GM11168 (cell line): Measurements from ENCODE around the gene IRF8.
"Not testable (repeated sequence)": the region's sequence is repeated elsewhere in the genome, so short reads cannot be mapped to it uniquely, and the experiment has no call there.

ENCODE experiments used
- in situ Hi-C: fragments of 300-500 bp; cut with MboI; formaldehyde crosslinking; loops from one replicate; pipeline ENCODE4 v1.12.0; 2022; ENCODE audit warnings: low sequenced_read_pairs; ENCODE audit not compliant: unreplicated experiment

The IRF8 gene

DNA sequence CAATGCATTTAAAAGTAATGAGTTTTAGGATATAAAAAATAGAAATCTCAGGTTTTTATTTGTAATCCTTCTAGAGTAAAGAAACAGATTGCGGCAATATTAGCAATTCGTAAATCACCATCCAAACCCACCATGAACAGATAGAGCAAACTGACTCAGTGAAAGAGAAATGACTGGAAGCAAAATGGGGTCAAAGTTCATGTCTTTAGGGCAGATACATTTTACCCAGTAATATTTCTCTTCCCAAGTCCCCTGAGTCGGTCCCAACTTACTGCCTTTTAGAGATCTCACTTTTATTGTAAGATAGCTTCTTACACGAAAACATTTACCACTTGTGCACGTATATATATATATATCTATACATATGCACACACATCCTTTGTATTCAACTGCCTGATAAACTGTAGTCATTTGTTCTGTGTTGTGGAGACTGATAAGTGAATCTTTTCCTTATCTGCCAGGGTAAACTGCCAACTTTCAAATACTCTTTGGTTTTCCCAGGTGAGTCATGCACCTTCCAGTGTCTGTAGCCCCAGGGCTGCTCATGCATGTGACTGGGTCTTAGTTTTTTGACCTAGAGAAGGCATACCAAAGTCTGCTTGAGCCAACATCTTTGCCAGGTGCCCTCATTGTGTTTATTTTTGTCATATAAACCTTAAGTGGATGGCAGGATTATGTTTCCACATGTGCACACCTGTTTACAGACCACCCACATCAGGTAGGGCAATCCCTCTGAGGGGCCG, 7.8 kb upstream of the IRF8 start:
- in situ Hi-C loops = loop anchor here (5.0 kb wide), 1 partner anchor 69 kb away; no protein-coding TSS in a partner anchor

DNA sequence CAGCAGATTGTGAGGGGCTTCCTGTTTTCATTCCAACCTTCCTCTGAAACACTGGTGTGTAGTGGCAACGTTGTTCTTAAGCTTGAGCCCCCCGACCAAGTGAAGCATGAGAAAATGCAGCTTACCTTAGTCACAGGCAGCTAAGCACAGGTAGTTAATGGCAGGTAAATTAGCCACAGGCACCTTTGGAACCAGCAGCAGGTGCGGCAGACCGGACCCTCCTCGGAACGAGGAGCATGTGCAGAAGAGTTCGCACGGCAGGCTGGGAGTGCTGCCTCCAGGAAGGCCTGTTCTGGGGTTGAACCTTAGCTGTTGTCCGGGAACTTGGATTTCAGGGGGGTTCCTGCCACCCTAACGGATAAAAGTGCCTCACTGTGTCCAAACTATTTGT, 7.2 kb upstream of the IRF8 start:
- in situ Hi-C loops = loop anchor here (5.0 kb wide), 1 partner anchor 69 kb away; no protein-coding TSS in a partner anchor

DNA sequence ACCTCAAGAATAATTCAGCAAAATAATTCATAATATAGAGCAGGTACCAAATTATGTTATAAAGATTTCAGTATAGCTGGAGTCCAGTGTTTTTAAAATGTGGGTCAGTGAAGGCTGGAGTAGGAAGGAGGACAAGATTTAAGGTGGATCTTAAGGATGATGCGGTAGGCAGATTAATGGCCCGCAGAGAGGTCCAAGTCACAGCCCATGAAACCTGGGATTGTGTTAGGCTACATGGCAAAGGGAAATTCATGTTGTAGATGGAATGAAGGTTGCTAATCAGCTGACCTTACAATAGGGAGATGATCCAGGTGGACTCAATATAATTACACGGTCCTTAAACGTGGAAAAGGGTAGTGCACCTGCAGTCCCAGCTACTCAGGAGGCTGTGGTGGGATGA, 6.2 kb upstream of the IRF8 start:
- in situ Hi-C loops = loop anchor here (5.0 kb wide), 1 partner anchor 70 kb away; no protein-coding TSS in a partner anchor

DNA sequence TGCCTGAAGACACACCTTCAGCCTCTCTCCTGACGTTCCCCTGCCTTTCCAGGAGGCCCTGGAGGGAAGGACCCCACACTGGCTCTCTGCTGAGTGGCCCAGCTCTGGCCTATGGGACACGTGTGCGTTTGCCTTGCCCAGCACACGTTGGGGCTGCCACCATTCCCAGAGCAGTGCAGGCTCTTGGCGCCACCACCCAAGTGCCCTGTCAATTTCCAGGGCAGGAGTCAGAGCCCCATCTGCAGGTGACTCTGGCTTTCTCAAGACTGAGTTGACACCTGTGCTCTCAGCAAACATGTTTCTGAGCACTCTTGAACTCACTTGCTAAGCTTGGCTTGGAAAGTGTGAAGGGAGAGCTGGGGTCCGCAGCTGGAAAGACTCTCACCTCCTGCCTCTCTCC, 4.7 kb upstream of the IRF8 start:
- in situ Hi-C loops = loop anchor here (5.0 kb wide), 1 partner anchor 72 kb away; no protein-coding TSS in a partner anchor

DNA sequence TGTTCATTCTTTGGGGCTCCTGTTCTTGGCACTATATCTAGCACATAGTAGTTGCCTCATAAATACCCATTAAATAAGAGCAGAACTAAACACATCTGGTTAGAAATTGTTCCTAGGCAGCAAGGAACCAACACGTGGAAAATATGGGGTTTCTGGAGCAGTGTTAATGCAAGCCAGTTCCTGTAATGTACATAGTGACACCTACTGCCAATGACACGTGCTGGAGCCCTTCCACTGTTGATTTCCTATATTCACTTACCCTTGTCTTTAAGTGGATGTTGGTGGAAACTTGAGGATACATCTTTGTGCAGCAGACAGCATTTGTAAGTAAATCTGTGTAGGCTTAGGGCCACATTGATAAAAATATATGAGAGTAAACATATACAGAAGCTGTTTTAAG, 1.6 kb upstream of the IRF8 start:
- in situ Hi-C loops = no loop called here

DNA sequence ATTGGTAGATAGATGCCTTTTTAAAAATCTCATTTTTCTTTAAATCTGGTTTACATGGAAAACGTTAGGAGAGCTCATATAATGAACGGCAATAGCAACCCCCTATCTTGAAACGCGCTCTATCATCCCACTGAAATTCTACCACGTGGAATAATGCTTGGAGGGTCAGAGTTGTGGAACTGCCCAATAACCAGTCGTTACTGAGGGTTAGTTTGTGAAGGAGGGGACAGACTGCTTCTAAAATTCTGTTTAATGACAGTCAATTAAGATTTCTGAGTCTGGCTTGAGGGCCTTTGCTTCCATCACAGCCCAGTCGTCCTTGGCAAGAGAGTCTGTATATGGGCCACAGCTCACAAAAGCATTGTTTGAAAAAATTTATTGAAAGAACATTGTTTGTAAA, 482 bp downstream of the IRF8 start:
- in situ Hi-C loops = no loop called here

DNA sequence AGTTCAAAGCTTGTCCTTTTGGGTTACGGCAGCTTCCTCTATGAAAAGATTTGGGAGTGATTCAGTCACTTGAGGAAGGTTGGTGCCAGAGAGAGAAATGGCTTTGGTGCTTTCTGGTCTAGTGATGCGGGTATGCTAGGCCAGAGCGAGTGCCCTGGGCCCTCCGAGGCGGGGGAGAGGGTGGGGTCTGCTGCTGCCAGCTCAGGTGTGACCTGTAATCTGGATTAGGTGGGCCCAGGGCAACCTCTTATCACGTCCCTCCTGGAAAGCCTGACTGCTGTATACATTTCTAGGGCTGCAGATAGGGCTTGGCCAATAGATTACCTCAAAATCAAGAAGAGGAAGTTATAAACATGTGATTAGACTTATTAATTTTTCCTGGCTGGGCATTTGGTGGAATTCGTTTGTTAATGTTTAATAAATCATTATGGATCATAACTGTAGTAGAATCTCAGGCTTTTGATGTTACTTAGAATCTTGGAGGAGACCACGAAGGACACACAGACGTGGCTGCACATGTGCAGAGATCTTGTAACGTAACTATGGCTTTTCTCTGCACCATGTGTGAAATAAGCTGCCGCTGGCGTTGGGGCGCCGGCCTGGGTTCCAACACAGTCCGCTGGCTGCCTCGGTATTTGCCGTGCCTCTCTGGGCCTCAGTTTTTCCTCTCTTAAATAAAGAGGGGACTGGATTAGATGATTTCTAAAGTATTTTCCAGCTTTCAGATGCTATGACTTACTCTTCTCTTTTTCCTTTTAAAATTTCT, 1.2 kb downstream of the IRF8 start:
- in situ Hi-C loops = no loop called here

DNA sequence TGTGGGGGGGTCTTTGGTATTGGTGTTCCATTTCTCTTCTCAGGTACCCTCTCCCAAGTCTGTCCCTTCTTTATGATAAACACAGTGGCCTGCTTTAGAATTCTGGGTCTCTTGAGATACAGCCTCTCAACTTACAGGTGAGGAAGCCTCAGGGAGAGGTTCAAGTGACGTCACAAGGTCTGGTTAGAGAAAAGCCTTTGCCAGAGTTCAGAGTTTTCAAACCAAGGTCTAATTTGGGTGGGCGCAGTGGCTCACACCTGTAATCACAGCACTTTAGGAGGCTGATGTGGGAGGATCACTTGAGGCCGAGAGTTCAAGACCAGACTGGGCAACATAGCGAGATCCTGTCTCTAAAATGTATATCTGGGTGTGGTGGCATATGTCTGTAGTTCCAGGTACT, 2.1 kb downstream of the IRF8 start:
- in situ Hi-C loops = no loop called here

DNA sequence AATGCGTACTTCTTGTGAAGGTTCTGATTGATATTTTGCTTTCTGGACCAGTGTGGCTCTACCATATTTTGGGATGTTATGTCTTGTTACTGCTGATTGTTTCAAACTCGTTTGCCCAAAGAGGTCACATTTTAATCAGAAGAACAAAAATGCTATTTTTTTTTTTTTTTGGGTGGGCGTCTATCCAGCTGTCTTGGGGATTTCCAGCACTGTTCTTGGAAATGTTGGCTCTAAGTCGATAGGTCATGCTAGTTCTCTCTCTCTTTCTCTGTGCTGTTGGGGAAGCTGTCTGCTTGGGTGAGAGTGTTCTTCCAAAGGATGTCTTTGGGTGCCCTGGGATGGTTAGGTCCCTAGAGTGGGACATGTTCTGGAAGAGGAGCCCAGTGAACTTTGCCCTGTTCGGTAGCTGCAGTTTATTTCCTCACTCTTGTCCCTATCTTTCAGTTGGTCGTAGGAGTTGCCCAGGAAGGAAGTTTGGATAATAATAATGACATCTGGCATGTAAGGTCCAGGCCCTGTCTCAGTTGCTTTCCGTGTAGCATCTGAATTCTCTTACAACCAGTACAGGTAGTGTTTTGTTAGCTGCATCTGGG, 2.9 kb downstream of the IRF8 start:
- in situ Hi-C loops = no loop called here

DNA sequence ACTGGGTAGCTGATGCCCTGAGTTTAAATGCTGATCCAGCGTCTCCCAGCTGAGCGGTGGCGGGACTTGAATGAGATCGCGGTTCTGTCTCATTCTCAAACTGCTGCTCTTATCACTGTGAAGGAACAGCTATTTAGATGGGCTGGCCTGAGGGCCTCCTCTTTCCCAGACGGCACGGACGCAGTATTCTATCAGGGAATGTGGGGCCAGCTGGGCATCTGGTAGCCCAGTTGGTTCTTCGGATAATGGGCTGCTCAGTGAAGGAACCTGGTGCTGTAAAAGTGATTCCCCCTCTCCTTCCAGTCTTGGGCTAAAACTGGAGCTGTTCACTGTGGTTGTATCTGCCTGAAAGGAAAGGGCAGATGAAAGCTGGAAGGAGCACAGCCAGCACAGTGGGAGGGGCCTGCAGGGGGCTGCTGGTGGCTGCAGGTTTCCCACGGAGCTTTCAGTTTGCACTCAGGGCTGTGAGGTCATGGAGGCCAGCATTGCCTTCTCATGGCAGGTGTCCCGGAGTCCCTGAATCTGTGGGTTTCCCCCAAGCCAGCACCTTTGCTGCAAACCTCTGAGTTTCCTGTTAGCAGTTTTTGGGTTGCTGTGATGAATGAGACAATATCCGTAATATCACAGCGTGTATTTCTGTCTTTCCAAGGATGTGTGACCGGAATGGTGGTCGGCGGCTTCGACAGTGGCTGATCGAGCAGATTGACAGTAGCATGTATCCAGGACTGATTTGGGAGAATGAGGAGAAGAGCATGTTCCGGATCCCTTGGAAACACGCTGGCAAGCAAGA, 3.6 kb downstream of the IRF8 start:
- in situ Hi-C loops = no loop called here

DNA sequence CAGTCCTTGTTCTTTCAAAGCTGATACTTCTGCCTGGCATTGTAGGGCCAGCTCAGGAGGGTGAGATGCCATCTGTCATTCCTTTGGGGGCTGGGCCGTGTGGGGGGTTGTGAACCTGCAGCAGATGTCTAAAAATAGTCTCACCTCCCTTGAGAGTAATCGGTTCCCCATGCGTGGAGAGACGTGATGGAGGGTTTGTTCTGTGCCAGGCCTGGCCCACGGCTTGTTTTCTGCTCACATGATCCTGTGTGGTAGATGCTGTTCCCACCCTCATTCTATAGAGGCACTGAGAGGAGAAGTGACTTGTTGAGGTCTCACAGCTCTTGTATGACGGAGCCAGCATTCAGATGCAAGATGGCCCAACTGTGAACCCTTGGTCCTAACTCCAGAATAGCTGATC, 4.6 kb downstream of the IRF8 start:
- in situ Hi-C loops = no loop called here

DNA sequence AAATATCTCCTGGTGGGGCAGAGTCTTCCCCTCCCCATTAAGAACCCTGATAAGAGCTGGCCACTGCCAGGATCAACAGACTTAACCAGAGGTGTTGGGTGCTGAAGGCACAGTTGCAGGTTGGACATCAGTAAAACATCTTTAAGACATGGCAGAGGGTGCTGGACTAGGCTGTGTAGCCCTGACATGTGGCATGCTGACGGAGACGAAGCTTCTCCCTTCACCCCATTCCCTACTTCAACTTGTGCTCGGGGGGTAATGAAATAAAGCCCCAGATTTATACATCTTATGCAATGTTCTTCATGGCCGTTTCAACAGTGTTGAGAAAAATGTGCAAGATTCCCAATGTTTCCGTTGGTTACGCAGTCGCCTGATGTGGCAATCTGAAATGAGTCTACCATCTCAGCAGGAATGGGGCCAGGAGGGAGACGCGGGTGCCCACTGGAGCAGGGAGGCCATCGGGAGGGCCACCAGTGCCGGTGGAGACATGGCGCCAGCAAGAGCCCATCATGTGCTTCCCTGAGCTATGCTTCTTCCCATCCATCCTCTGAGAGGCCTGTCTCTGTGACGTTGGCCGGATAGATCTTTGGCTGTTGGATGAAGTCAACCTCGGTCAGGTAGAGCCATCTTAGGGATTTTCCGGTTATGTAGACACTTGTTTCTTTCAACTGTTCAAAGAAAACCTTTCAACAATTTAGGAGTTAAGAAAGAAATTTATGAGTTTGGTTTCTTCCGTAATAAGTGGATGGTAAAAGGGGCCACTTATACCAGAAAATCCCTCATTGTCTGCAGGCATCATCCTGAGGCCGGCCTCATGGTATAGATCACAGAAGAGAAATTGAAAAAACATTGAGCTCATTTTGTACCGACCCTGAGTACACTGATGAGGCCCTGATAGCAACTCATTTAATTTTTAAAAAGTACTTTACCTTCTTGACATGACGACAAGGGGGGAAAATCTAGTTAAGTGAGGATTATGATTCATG, 6.4 kb downstream of the IRF8 start:
- in situ Hi-C loops = no loop called here

DNA sequence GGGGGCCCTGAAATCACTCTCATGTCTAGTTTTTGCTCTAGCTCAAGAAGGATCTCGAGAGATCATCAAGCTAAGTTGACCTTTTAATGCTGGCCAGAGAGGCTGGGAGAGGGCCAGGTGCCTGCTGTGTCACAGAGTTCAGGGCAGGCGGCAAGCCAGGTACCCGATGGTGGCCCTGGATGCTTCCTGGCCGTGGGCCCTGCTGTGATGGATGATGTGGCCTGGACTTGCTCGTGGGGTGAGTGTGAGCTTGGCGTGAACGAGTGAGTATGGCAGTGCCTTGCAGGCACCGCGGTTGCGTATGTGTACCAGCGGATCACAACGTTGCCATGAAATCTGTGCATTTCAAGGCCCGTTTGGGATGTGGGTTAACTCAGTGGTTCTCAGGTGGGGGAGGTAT, 7.4 kb downstream of the IRF8 start:
- in situ Hi-C loops = no loop called here

DNA sequence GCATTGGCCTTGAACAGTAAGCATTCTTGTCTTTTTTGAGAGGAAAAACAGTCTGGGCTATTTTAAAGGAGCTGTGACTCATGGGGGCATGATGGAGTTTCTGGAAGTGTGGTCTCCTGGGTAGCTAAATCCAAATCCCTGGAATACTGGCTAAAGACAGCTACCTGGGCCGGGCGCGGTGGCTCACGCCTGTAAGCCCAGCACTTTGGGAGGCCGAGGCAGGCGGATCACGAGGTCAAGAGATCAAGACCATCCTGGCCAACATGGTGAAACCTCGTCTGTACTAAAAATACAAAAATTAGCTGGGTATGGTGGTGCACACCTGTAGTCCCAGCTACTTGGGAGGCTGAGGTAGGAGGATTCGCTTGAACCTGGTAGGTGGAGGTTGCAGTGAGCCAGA, 8.3 kb downstream of the IRF8 start:
- in situ Hi-C loops = not testable (repeated sequence)

DNA sequence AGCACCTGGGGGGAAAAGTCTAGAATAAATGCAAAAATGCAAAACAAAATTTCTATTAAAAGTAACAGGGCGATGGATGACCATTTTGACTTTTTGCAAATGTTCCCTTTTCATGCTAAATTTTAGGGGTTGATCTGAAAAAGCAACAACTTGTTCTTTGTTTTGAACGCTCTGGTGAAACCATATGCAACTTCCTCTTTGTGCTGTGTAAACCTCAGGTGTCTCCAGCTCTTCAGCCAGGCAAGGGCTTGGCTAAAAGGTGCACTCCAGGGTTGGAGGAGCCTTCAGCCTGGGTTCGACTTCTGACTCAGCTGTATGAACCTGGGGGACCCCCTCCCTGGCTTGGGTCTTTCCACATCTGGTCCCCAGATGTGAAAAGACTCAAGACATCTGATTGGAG, 9.5 kb downstream of the IRF8 start:
- in situ Hi-C loops = no loop called here

DNA sequence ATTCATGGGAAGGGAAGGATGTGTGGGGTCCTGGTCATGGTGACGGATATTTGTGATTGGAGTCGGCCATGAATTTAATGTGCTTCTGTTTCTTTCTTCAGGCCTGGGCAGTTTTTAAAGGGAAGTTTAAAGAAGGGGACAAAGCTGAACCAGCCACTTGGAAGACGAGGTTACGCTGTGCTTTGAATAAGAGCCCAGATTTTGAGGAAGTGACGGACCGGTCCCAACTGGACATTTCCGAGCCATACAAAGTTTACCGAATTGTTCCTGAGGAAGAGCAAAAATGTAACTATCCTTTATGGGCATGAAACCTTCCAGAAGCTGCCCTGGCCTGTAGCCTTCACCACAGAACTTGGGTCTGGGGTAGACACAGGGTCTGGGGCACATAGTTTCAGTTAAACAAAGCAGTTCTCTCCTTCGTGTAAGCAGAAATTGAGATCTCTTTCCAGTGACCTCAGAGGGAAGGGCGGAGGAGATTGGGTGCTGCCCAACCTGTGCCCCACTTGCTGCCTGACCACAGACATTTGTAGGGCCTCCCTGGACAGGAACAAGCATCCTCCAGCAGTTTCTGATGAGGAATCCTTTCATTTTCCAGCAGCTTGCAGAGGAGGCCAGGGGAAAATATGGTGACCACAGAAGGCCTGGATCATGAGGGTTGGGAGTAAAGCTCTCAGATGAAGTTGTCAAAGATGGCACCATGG, 10.1 kb downstream of the IRF8 start:
- in situ Hi-C loops = no loop called here

DNA sequence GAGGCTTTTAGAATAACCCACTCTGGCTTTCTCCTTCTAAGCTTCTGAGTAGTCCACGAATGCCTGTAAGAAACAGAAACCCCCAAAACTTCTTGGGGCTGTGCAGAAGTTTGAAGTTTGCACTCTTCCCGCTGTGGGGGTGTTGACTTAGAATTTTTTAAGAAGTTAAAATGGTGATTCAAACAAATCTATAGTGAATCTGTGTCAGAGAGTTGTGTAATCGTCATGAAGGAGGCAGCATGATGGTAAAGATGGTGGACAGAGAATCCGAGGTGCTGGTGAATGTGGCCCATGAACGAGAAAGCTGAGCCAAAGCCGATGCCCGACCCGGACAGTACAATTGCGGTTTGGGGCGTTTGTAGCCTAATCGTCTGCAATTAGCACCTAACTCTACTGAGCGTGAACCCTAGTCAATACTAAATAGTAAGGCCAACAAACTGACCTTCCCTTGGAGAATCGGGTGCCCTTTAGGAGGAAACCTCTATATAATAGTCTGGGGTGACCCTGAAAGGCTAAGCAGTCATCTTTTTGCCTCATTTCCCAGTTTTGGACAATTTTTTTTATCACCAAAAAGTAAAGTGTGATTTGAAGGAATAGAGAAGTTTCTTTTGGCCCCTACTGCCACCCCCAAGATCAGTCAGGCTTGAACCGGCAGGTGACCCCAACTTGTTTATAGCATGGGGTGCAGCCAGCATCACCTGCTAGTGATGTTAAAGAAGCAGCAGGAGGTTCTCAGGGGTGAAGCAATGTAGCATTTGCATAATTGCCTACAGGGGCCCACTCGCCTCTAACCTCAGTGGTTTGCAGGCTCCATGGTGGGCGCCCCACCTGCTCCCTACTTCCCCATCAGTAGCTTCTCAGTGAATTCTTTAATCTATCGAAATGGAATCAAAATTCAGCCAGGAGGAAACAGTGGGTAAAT, 11.2 kb downstream of the IRF8 start:
- in situ Hi-C loops = no loop called here

DNA sequence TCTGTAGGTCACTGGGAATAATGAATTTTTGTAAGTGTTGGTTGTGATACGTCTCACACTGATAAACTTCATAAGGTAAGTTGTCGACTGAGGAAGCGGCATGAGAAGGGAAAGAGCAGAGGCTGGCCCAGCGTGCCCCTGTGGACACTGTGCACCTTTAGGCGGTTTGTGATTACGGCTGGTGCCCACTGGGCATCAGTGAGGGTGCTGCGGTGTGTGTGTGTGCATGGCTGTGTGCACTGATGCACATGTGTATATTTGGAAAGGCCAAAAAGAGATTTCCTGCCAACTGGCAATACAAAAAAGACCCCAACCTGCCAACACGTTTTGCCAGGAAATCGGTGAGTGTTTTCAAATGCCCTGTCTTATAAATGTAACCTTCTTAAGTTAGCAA, 11.9 kb downstream of the IRF8 start:
- in situ Hi-C loops = no loop called here
